Neuronal stem cell (in vitro differentiated cells): ENCODE results near the gene C5orf58.

ENCODE experiments used
- DNase-seq: peaks from one replicate; pipeline ENCODE4 v3.0.0-alpha.2; 2013; ENCODE audit warnings: low spot score
- H2AFZ ChIP-seq: one replicate; pipeline ENCODE4 v1.6.1; 2013; ENCODE audit warnings: mild to moderate bottlenecking, low read length, inconsistent platforms
- H2AK5ac ChIP-seq: 2 replicates; pipeline ENCODE4 v1.6.1; 2013; ENCODE audit warnings: low read depth, mild to moderate bottlenecking, inconsistent platforms, low read length, moderate library complexity, mixed read lengths
- H2BK120ac ChIP-seq: 2 replicates; pipeline ENCODE4 v1.6.1; 2013; ENCODE audit warnings: low read depth, mild to moderate bottlenecking, inconsistent platforms, low read length, moderate library complexity, mixed read lengths
- H2BK12ac ChIP-seq: one replicate; pipeline ENCODE4 v1.6.1; 2013; ENCODE audit warnings: low read length, inconsistent platforms
- H2BK15ac ChIP-seq: 2 replicates; pipeline ENCODE4 v1.6.1; 2013; ENCODE audit warnings: mild to moderate bottlenecking, low read length, inconsistent platforms, mixed read lengths
- H2BK5ac ChIP-seq: one replicate; pipeline ENCODE4 v1.6.1; 2013; ENCODE audit warnings: inconsistent platforms, mild to moderate bottlenecking, low read length, moderate library complexity
- H3K14ac ChIP-seq: one replicate; pipeline ENCODE4 v1.6.1; 2013; ENCODE audit warnings: low read length, inconsistent platforms
- H3K18ac ChIP-seq: 2 replicates; pipeline ENCODE4 v1.6.1; 2013; ENCODE audit warnings: low read length, inconsistent platforms
- H3K23ac ChIP-seq: 2 replicates; pipeline ENCODE4 v1.6.1; 2013; ENCODE audit warnings: low read depth, mild to moderate bottlenecking, mixed read lengths, low read length, inconsistent platforms; ENCODE audit not compliant: poor library complexity
- H3K27ac ChIP-seq: replicated peaks from 3 replicates; pipeline ENCODE4 v1.5.1; 2013; ENCODE audit warnings: low read length, inconsistent platforms
- H3K27me3 ChIP-seq, 3 experiments: 2 replicates each; pipeline ENCODE4 v1.6.1; 2013; ENCODE audit warnings: low read length in 3 of 3, mild to moderate bottlenecking in 2 of 3, inconsistent platforms in 1 of 3, low read depth in 1 of 3, mixed read lengths in 1 of 3, moderate library complexity in 1 of 3; ENCODE audit not compliant: control insufficient read depth in 3 of 3, insufficient read depth in 3 of 3
- H3K36me3 ChIP-seq, 2 donors: replicated peaks in 1 of 2; 2 replicates each; pipeline ENCODE4 v1.6.1; 2013; ENCODE audit warnings: low read length in 2 of 2; ENCODE audit not compliant: control insufficient read depth in 2 of 2, insufficient read depth in 2 of 2
- H3K4ac ChIP-seq: 2 replicates; pipeline ENCODE4 v1.6.1; 2013; ENCODE audit warnings: inconsistent platforms, mild to moderate bottlenecking, low read length, moderate library complexity
- H3K4me1 ChIP-seq, 2 donors: 1 replicate in 1 of 2; 2 replicates in 1 of 2; pipeline ENCODE4 v1.6.1; 2013; ENCODE audit warnings: low read length in 2 of 2, low read depth in 1 of 2; ENCODE audit not compliant: control insufficient read depth in 2 of 2, insufficient read depth in 1 of 2
- H3K4me2 ChIP-seq: one replicate; pipeline ENCODE4 v1.6.1; 2013; ENCODE audit warnings: mild to moderate bottlenecking, low read length, inconsistent platforms; ENCODE audit not compliant: insufficient read depth, poor library complexity, severe bottlenecking
- H3K4me3 ChIP-seq, 2 donors: 2 replicates each; pipeline ENCODE4 v1.5.1; 2013; ENCODE audit warnings: low read length in 2 of 2, mild to moderate bottlenecking in 2 of 2, inconsistent platforms in 1 of 2, moderate library complexity in 1 of 2
- H3K79me1 ChIP-seq: one replicate; pipeline ENCODE4 v1.6.1; 2013; ENCODE audit warnings: low read depth, mild to moderate bottlenecking, inconsistent platforms, low read length, moderate library complexity
- H3K9ac ChIP-seq: one replicate; pipeline ENCODE4 v1.6.1; 2013; ENCODE audit warnings: mild to moderate bottlenecking, low read depth, low read length, inconsistent platforms; ENCODE audit not compliant: poor library complexity
- H3K9me3 ChIP-seq, 2 donors: replicated peaks in 1 of 2; 2 replicates each; pipeline versions ENCODE3 to v1.6.1; 2013; ENCODE audit warnings: low read length in 2 of 2, mild to moderate bottlenecking in 2 of 2, inconsistent platforms in 1 of 2, low read depth in 1 of 2, mixed read lengths in 1 of 2, moderate library complexity in 1 of 2; ENCODE audit not compliant: control insufficient read depth in 2 of 2, insufficient read depth in 1 of 2
- H4K8ac ChIP-seq: one replicate; pipeline ENCODE4 v1.6.1; 2013; ENCODE audit warnings: low read depth, mild to moderate bottlenecking, inconsistent platforms, low read length, moderate library complexity
- H4K91ac ChIP-seq: one replicate; pipeline ENCODE4 v1.6.1; 2013; ENCODE audit warnings: low read length, low read depth, mild to moderate bottlenecking, inconsistent platforms; ENCODE audit not compliant: poor library complexity
- WGBS, 2 donors: extraction: QIAGEN DNeasy Blood & Tissue Kit; methylation state at CpG; one replicate each; pipeline ENCODE4 v1.1.7; 2013; ENCODE audit warnings: missing lambda C conversion rate in 2 of 2, mixed read lengths in 1 of 2; ENCODE audit not compliant: insufficient read length in 2 of 2, insufficient replicate concordance in 1 of 2; ENCODE audit errors: extremely low coverage in 2 of 2; 5-methylcytosine and 5-hydroxymethylcytosine counted together

Gene C5orf58

DNA sequence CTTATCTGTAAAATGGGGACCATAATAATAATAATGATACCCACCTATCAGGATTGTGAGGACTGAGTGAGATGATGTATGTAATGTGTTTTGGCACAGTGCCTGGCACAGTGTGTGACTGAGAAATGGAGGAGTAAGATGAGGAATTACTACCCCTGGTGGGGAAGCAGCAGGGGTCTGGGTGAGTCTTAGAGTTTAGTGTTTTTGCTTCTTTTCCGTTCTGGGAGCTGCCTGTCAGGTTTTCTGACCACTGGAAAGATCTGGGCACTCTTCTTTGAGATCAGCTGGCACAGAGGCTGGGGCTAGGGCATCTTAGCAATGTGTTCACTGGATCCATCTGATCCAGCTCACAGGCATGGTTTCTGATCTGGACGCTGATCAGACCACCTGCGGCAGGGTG, 56.3 kb downstream of the C5orf58 start:
- no peaks in the 10 kb centered on the region for H3K27me3 ChIP-seq
- H3K27ac ChIP-seq, result no peak overlapping the region
- no peak overlapping the region for H2AFZ ChIP-seq
- H3K4me3 ChIP-seq, result no peak overlapping the region
- no peak for DNase-seq
- no peak overlapping the region for H2AK5ac ChIP-seq
- H3K4ac ChIP-seq, result no peak overlapping the region
- H2BK15ac ChIP-seq, result no peak overlapping the region
- H2BK12ac ChIP-seq, result no peak overlapping the region
- no peak overlapping the region for H3K23ac ChIP-seq
- no peak overlapping the region for H4K8ac ChIP-seq
- no peak overlapping the region for H2BK5ac ChIP-seq
- H3K79me1 ChIP-seq, result no peaks in the 10 kb centered on the region
- no peak overlapping the region for H3K4me2 ChIP-seq
- peaks cover 0 to 8% of the 10 kb centered on the region in 2 donors for H3K9me3 ChIP-seq
- no peak overlapping the region for H4K91ac ChIP-seq
- no peak overlapping the region for H2BK120ac ChIP-seq
- no peaks in the 10 kb centered on the region for H3K36me3 ChIP-seq
- no peak overlapping the region for H3K9ac ChIP-seq
- no peak overlapping the region for H3K18ac ChIP-seq
- H3K4me1 ChIP-seq, result peaks cover 0 to 4% of the 10 kb centered on the region in 2 donors
- WGBS, 2 donors, result no CpG with 5 or more reads among the region's 3 CpGs
- no peak overlapping the region for H3K14ac ChIP-seq

DNA sequence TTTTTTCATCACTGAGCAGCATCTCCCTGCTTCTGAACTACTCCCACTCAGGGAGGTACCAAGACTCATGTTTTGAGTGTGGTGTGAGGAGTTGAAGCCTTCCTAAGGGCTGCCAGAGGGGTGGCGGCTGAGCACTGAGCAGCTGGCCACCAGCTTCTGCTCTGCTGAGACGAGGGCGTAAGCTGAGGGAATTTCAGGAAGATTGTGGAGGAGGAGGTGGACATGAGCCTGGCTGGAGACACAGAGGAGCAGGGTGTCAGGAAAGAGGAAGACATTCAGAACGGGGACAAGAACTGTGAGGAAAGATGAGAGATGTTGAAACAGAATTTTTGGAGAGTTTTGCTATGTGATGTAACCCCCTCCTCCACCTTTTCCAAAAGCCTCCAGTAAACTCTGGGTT, 57.0 kb downstream of the C5orf58 start:
- no peak overlapping the region for H3K4me2 ChIP-seq
- H3K9ac ChIP-seq, result no peak overlapping the region
- no peak overlapping the region for H2BK120ac ChIP-seq
- no peak overlapping the region for H3K18ac ChIP-seq
- no peak overlapping the region for H2BK15ac ChIP-seq
- no peak overlapping the region for H3K14ac ChIP-seq
- WGBS, 2 donors, result no CpG with 5 or more reads among the region's 4 CpGs
- no peak overlapping the region for H2BK5ac ChIP-seq
- peaks cover 0 to 4% of the 10 kb centered on the region in 2 donors for H3K4me1 ChIP-seq
- no peak overlapping the region for H3K23ac ChIP-seq
- H3K4ac ChIP-seq, result no peak overlapping the region
- no peak for DNase-seq
- no peak overlapping the region for H4K91ac ChIP-seq
- H3K27me3 ChIP-seq, result no peaks in the 10 kb centered on the region
- no peaks in the 10 kb centered on the region for H3K36me3 ChIP-seq
- peaks cover 0 to 8% of the 10 kb centered on the region in 2 donors for H3K9me3 ChIP-seq
- no peak overlapping the region for H2AK5ac ChIP-seq
- H2BK12ac ChIP-seq, result no peak overlapping the region
- no peak overlapping the region for H3K27ac ChIP-seq
- no peaks in the 10 kb centered on the region for H3K79me1 ChIP-seq
- H2AFZ ChIP-seq, result no peak overlapping the region
- no peak overlapping the region for H3K4me3 ChIP-seq
- no peak overlapping the region for H4K8ac ChIP-seq

DNA sequence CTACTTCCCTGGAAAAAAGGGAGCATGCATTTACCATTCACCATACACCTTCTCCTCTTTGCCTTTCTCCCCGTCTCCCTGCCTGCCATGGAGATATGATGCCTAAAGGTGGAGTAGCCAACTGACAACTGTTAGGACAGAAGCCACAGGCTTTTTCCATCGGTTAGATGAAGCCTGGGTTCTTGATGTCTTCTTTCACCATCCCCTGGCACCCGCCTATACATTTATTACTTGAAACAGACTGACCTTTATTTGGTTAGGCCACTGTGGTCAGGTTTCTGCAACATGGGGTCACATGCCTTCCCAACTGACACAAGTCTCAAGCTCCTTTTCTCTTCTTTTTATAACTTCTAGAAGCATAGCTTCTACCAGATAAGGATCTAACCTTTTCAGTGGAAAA, 57.7 kb downstream of the C5orf58 start:
- no peak overlapping the region for H4K91ac ChIP-seq
- no peak overlapping the region for H3K4ac ChIP-seq
- H2BK12ac ChIP-seq, result no peak overlapping the region
- no peaks in the 10 kb centered on the region for H3K36me3 ChIP-seq
- DNase-seq, result no peak
- no CpG with 5 or more reads among the region's 3 CpGs for WGBS, 2 donors
- no peaks in the 10 kb centered on the region for H3K27me3 ChIP-seq
- H3K9ac ChIP-seq, result no peak overlapping the region
- no peak overlapping the region for H2AK5ac ChIP-seq
- H3K18ac ChIP-seq, result no peak overlapping the region
- no peak overlapping the region for H3K14ac ChIP-seq
- H4K8ac ChIP-seq, result no peak overlapping the region
- H3K79me1 ChIP-seq, result no peaks in the 10 kb centered on the region
- peaks cover 0 to 9% of the 10 kb centered on the region in 2 donors for H3K9me3 ChIP-seq
- H3K23ac ChIP-seq, result no peak overlapping the region
- H2BK15ac ChIP-seq, result no peak overlapping the region
- H3K4me3 ChIP-seq, result no peak overlapping the region
- H3K4me1 ChIP-seq, result peaks cover 0 to 4% of the 10 kb centered on the region in 2 donors
- H3K27ac ChIP-seq, result no peak overlapping the region
- H3K4me2 ChIP-seq, result no peak overlapping the region
- H2BK5ac ChIP-seq, result no peak overlapping the region
- no peak overlapping the region for H2BK120ac ChIP-seq
- H2AFZ ChIP-seq, result no peak overlapping the region

DNA sequence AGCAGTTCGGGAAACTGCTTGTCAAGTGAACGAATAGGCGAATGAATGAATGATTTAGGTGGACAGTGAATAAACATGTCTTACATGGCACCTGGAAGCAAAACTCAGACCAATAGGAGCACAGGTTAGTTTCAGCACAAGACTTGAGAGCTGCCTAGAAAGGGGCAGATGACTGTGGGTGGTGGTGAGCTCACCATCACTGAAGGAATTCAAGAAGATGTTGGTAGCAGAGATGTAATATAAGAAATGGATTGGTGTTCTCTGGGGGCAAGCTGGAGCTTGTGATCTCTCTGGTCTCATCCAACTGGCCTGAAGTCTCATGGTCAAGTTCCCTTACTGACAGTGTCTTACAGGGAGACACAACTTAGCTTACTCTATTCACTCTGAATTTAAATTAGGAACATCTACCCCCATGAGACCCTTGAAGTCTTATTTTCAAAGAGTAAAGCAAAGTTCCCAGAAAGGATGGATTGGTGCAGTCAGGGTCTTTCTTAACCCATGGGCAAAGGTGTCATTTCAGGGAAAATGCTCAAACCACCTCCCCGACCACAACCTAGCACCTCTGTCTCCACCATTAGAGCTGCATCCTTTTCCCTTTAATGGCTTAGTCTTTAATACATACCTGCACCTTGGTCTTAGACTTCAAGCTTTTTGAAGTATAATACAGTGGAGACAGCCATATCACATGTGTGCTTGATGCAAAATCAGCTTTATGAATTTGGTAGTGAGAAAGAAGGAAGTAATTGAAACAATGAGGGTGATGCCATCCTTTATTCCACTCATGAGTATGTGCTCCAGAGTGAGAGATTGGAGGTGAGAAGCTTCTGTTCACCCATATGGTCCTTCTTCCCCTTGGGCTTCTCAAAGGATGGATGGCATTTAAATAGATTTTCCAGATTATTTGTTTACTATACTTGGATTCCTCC, 59.7 kb downstream of the C5orf58 start:
- Histone ChIP-seq H3K9ac (no peak overlapping the region), H3K23ac (no peak overlapping the region), H3K18ac (no peak overlapping the region), H3K27ac (no peak overlapping the region), H4K91ac (no peak overlapping the region), H3K14ac (no peak overlapping the region), H2BK5ac (no peak overlapping the region), H2BK15ac (no peak overlapping the region), H3K27me3 (no peaks in the 10 kb centered on the region), H3K79me1 (no peaks in the 10 kb centered on the region), H2BK120ac (no peak overlapping the region), H3K4ac (no peak overlapping the region), H4K8ac (no peak overlapping the region), H3K9me3 (peaks cover 0 to 9% of the 10 kb centered on the region in 2 donors), H3K36me3 (no peaks in the 10 kb centered on the region), H3K4me3 (no peak overlapping the region), H2BK12ac (no peak overlapping the region), H3K4me1 (peaks cover 0 to 4% of the 10 kb centered on the region in 2 donors), H3K4me2 (no peak overlapping the region), H2AFZ (no peak overlapping the region), H2AK5ac (no peak overlapping the region)
- no peak for DNase-seq
- WGBS, 2 donors, result no CpG with 5 or more reads among the region's 4 CpGs
